ENCODE results near the gene EPS8.

EPS8 gene

GRCh38 chr12:15722951-15723350 is 66.2 kb downstream of the EPS8 start:
- H3K4me3 ChIP-seq (ENCODE audit: low read depth, low read length): no peak overlapping the region
- DNase-seq (ENCODE audit: low read depth): no peak
- no peak for TF ChIP-seq CTCF (conservative IDR thresholded peaks at IDR 0.05; ENCODE audit: low read depth, low read length)

GRCh38 chr12:15721316-15722115 is 67.7 kb downstream of the EPS8 start:
- H3K4me3 ChIP-seq (ENCODE audit: low read depth, low read length): no peak overlapping the region
- no peak for TF ChIP-seq CTCF (conservative IDR thresholded peaks at IDR 0.05; ENCODE audit: low read depth, low read length)
- peak; percentile 64 for DNase-seq (ENCODE audit: low read depth)

GRCh38 chr12:15720295-15720694 is 68.9 kb downstream of the EPS8 start:
- H3K4me3 ChIP-seq (ENCODE audit: low read depth, low read length): no peak overlapping the region
- TF ChIP-seq CTCF (conservative IDR thresholded peaks at IDR 0.05; ENCODE audit: low read depth, low read length): no peak

GRCh38 chr12:15719230-15719629 is 70.0 kb downstream of the EPS8 start:
- DNase-seq (ENCODE audit: low read depth): peak; percentile 42
- no peak for TF ChIP-seq CTCF (conservative IDR thresholded peaks at IDR 0.05; ENCODE audit: low read depth, low read length)
- H3K4me3 ChIP-seq (ENCODE audit: low read depth, low read length): no peak overlapping the region

More at GRCh38 chr12:15720295-15720694, 68.9 kb downstream of the EPS8 start:
- DNase-seq (ENCODE audit: low read depth): no peak

- DNase-seq (ENCODE audit: low read depth): no peak
- H3K4me3 ChIP-seq (ENCODE audit: low read depth, low read length): no peak overlapping the region
- no peak for TF ChIP-seq CTCF (conservative IDR thresholded peaks at IDR 0.05; ENCODE audit: low read depth, low read length)
These were observed 71.1 kb downstream of the EPS8 start for GRCh38 chr12:15717940-15718567.

GRCh38 chr12:15716581-15716980 is 72.6 kb downstream of the EPS8 start:
- TF ChIP-seq CTCF (conservative IDR thresholded peaks at IDR 0.05; ENCODE audit: low read depth, low read length): no peak
- no peak overlapping the region for H3K4me3 ChIP-seq (ENCODE audit: low read depth, low read length)
- DNase-seq (ENCODE audit: low read depth): peak; percentile 36

Data from choroid plexus epithelial cell (primary cell).